LHCN-M2 (cell line): Measurements from ENCODE around the gene COL23A1. TPM values are rescaled to one million over a fixed set of nuclear protein-coding genes. Genes with fewer than 3 reads are reported as not detected.
"Not testable (repeated sequence)": the region's sequence is repeated elsewhere in the genome, so short reads cannot be mapped to it uniquely, and the experiment has no call there.

ENCODE experiments used
- DNase-seq: peaks from one replicate; pipeline ENCODE4 v3.0.0-alpha.2; 2012; ENCODE audit warnings: low read depth
- total RNA-seq: library from RNA; depleted of rRNA; stranded (reverse); fragments of >200 nt; gene quantifications from 2 replicates; pipeline ENCODE4 v1.2.3, GENCODE V29; 2014; rRNA removed

COL23A1 gene
- total RNA-seq, 1 experiment from 2014 or later = not detected

GRCh38 chr5:178199581-178200434 lies 390.4 kb downstream of the COL23A1 start:
- DNase-seq = no peak

DNA sequence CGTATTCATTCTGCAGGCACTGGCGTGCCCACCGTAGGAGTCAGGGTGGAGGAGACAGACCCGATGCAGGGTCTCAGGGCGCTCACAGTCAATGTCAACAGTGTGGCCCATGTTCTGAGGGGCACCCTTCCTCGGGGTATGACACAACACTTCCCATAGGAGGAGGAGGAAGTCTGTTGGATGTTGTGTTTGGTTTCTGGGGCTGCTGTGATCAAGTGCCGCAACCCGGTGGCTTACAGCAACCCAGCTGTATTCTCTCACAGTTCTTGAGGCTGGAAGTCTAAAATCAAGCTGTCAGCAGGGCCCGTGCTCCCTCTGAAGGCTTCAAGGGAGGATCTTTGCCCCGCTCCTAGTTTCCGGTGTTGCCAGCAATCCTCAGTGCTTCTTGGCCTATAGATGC lies 391.5 kb downstream of the COL23A1 start:
- DNase-seq = no peak

DNA sequence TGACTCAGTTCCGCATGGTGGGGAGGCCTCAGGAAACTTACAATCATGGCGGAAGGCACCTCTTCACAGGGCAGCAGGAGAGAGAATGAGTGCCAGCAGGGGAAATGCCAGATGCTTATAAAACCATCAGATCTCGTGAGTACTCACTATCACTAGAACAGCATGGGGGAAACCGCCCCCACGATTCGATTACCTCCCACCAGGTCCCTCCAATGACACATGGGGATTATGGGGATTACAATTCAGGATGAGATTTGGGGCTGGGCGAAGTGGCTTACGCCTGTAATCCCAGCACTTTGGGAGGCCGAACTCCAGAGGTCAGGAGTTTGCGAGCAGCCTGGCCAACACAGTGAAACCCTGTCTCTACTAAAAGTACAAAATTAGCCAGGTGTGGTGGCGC lies 392.0 kb downstream of the COL23A1 start:
- not testable (repeated sequence) for DNase-seq

DNA sequence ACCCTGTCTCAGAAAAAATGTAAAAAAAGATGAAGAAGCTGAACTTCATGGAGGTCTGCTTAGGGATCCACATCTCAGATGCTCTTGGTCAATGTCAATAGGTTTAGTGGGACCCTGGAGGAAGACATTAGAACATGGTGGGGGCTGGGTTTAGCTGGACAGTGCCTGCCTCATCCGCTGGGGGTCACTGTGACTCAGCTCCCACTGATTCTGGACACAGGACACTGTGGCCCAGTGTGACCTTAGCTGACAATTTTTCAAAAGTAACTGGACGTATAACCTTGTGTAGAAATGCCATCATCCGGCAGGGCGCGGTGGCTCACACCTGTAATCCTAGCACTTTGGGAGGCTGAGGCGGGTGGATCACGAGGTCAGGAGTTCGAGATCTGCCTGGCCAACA lies 393.2 kb downstream of the COL23A1 start:
- DNase-seq = no peak

DNA sequence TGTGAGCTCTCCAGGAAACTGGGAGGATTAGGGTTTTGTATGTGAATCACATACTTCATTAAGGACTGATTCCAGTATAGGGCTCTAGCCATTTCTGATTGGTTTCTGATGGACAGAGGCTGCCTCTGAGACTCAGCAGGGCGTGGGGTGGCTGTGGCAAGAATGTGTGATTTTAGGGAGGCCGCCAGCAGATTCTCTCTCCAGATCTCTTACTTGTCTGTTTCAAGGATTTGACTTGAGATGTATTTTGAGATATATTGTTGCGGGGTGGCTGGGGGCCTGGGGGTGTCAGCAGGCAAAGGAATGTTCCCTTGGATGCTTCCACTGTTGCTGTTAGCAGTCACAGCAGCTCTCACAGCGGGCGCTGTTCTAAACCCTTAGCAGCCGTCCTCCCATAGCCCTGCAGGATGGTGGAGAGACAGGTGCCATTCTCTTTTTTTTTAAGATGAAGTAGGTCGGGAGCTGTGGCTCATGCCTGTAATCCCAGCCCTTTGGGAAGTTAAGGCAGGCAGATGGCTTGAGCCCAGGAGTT lies 393.8 kb downstream of the COL23A1 start:
- no peak for DNase-seq

GRCh38 chr5:178194026-178194425 lies 396.2 kb downstream of the COL23A1 start:
- no peak for DNase-seq

DNA sequence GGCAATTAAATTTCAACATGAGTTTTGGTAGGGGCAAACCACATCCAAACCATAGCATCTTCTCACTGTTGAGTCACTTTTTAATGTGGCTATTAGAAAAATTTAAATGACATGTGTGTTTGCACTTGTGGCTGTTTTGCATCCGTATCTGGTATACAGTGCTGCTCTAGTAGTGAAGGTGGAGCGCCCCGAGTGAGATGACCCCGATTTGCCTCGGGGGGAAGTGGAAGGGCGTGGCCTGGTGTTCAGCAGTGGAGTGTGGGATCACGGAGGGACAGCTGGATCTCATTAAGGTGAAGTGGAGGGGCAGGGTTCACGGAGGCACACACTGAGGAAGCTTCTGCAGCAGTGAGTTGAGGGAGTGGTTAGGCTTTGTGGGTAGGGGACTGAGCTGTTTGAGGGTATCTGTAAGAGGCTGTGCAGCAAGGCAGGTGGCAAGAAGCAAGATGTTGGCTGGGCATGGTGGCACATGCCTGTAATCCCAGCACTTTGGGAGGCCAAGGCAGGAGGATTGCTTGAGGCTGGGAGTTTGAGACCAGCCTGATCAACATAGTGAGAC lies 396.9 kb downstream of the COL23A1 start:
- DNase-seq = no peak

- DNase-seq = no peak
Observed at GRCh38 chr5:178192787-178193186, 397.4 kb downstream of the COL23A1 start.

DNA sequence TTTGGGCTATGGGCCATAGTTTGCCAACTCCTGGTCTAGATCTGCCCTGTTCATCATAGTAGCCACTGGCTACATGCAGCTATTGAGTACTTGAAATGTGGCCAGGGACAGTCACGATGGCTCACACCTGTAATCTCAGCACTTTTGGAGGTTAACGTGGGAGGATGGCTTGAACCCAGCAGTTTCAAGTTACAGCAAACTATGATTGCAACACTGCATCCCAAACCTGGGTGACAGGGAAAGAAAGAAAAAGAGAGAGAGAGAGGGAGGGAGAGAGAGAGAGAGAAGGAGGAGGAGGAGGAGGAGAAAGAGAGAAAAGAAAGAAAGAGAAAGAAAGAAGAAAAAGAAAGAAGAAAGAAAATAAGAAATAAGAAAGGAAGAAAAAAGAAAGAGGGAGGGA lies 397.9 kb downstream of the COL23A1 start:
- no peak for DNase-seq

GRCh38 chr5:178191661-178192060 lies 398.5 kb downstream of the COL23A1 start:
- no peak for DNase-seq

DNA sequence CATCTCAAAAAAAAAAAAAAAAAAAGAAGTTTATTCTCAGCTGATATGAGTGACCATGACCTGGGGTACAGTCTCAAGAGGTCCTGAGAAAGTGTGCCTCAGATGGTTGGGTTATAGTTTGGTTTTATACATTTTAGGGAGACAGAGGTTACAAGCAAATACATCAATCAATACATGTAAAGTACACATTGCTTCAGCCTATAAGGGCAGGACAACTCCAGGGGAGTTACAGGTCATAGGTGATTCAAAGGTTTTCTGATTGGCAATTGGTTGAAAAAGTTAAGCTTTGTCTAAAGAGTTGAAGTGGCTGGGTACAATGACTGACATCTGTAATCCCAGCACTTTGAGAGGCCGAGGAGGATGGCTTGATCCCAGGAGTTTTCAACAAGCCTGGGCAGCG lies 400.8 kb downstream of the COL23A1 start:
- no peak for DNase-seq

Other genes starting within 250 kb of the COL23A1 start
- gene CLK4, start 36.7 kb upstream of the COL23A1 start, total RNA-seq = 9.4 and 13.3 TPM in 2 replicates
- gene ZNF354A, start 140.3 kb upstream of the COL23A1 start, total RNA-seq = 11.8 and 12.8 TPM in 2 replicates